Neuron (in vitro differentiated cells): Measurements from ENCODE around the gene DOCK9.

Source experiments
- H2AFZ ChIP-seq: one replicate; pipeline ENCODE4 v1.6.1; 2013; ENCODE audit warnings: low read depth, mild to moderate bottlenecking, inconsistent platforms, low read length, moderate library complexity
- H3K27me3 ChIP-seq: one replicate; pipeline ENCODE4 v1.6.1; 2013; ENCODE audit warnings: low read length; ENCODE audit not compliant: insufficient read depth
- H3K36me3 ChIP-seq: one replicate; pipeline ENCODE4 v1.6.1; 2013; ENCODE audit warnings: low read length; ENCODE audit not compliant: insufficient read depth
- H3K4me1 ChIP-seq: one replicate; pipeline ENCODE4 v1.6.1; 2013; ENCODE audit warnings: low read length; ENCODE audit not compliant: insufficient read depth
- H3K4me3 ChIP-seq: 2 replicates; pipeline ENCODE4 v1.5.1; 2013; ENCODE audit warnings: mild to moderate bottlenecking, low read length, moderate library complexity
- H3K9me3 ChIP-seq: one replicate; pipeline ENCODE4 v1.6.1; 2013; ENCODE audit warnings: low read length

Gene DOCK9

GRCh38 chr13:99005609-99006008 lies 27.7 kb upstream of the DOCK9 start:
- Histone ChIP-seq H3K27me3 (peaks cover 6% of the 10 kb centered on the region), H2AFZ (no peak overlapping the region), H3K4me1 (no peaks in the 10 kb centered on the region), H3K9me3 (no peaks in the 10 kb centered on the region), H3K4me3 (no peak overlapping the region), H3K36me3 (no peaks in the 10 kb centered on the region)

GRCh38 chr13:99004978-99005377 lies 27.1 kb upstream of the DOCK9 start:
- no peaks in the 10 kb centered on the region for H3K36me3 ChIP-seq
- H3K4me3 ChIP-seq, result no peak overlapping the region
- no peak overlapping the region for H2AFZ ChIP-seq

GRCh38 chr13:99003851-99004471 lies 26.1 kb upstream of the DOCK9 start:
- H2AFZ ChIP-seq, result no peak overlapping the region
- no peaks in the 10 kb centered on the region for H3K36me3 ChIP-seq

More at GRCh38 chr13:99004978-99005377, 27.1 kb upstream of the DOCK9 start:
- Histone ChIP-seq H3K27me3 (peaks cover 6% of the 10 kb centered on the region), H3K4me1 (no peaks in the 10 kb centered on the region), H3K9me3 (no peaks in the 10 kb centered on the region)

GRCh38 chr13:99003186-99003585 lies 25.3 kb upstream of the DOCK9 start:
- no peaks in the 10 kb centered on the region for H3K9me3 ChIP-seq
- peaks cover 6% of the 10 kb centered on the region for H3K27me3 ChIP-seq
- H3K36me3 ChIP-seq, result no peaks in the 10 kb centered on the region
- no peaks in the 10 kb centered on the region for H3K4me1 ChIP-seq
- H3K4me3 ChIP-seq, result no peak overlapping the region
- H2AFZ ChIP-seq, result no peak overlapping the region

More at GRCh38 chr13:99003851-99004471, 26.1 kb upstream of the DOCK9 start:
- Histone ChIP-seq H3K27me3 (peaks cover 6% of the 10 kb centered on the region), H3K9me3 (no peaks in the 10 kb centered on the region), H3K4me3 (no peak overlapping the region), H3K4me1 (no peaks in the 10 kb centered on the region)

- Histone ChIP-seq H3K27me3 (peaks cover 6% of the 10 kb centered on the region), H3K9me3 (no peaks in the 10 kb centered on the region), H3K4me1 (no peaks in the 10 kb centered on the region), H3K4me3 (no peak overlapping the region), H2AFZ (no peak overlapping the region), H3K36me3 (no peaks in the 10 kb centered on the region)
These were observed 24.4 kb upstream of the DOCK9 start for GRCh38 chr13:99002172-99002710.

GRCh38 chr13:99000137-99000536 lies 22.3 kb upstream of the DOCK9 start:
- Histone ChIP-seq H3K36me3 (no peaks in the 10 kb centered on the region), H3K9me3 (no peaks in the 10 kb centered on the region), H3K27me3 (peaks cover 6% of the 10 kb centered on the region), H2AFZ (no peak overlapping the region), H3K4me1 (no peaks in the 10 kb centered on the region), H3K4me3 (no peak overlapping the region)

GRCh38 chr13:98999639-98999952 lies 21.7 kb upstream of the DOCK9 start:
- H3K27me3 ChIP-seq, result peaks cover 6% of the 10 kb centered on the region
- H3K9me3 ChIP-seq, result no peaks in the 10 kb centered on the region
- H3K4me3 ChIP-seq, result no peak overlapping the region

GRCh38 chr13:98998831-98999638 lies 21.2 kb upstream of the DOCK9 start:
- Histone ChIP-seq H2AFZ (no peak overlapping the region), H3K4me3 (no peak overlapping the region), H3K4me1 (no peaks in the 10 kb centered on the region), H3K9me3 (no peaks in the 10 kb centered on the region), H3K36me3 (no peaks in the 10 kb centered on the region), H3K27me3 (peaks cover 6% of the 10 kb centered on the region)

More at GRCh38 chr13:98999639-98999952, 21.7 kb upstream of the DOCK9 start:
- H2AFZ ChIP-seq, result no peak overlapping the region
- no peaks in the 10 kb centered on the region for H3K36me3 ChIP-seq
- no peaks in the 10 kb centered on the region for H3K4me1 ChIP-seq

GRCh38 chr13:98997738-98998641 lies 20.1 kb upstream of the DOCK9 start:
- Histone ChIP-seq H3K36me3 (no peaks in the 10 kb centered on the region), H3K27me3 (peaks cover 6% of the 10 kb centered on the region), H3K9me3 (no peaks in the 10 kb centered on the region), H3K4me3 (no peak overlapping the region), H3K4me1 (no peaks in the 10 kb centered on the region), H2AFZ (no peak overlapping the region)

GRCh38 chr13:98997011-98997730 lies 19.3 kb upstream of the DOCK9 start:
- Histone ChIP-seq H3K4me1 (no peaks in the 10 kb centered on the region), H3K27me3 (peaks cover under 1% of the 10 kb centered on the region)

GRCh38 chr13:98996046-98996445 lies 18.2 kb upstream of the DOCK9 start:
- H3K9me3 ChIP-seq, result no peaks in the 10 kb centered on the region
- H3K36me3 ChIP-seq, result no peaks in the 10 kb centered on the region
- H2AFZ ChIP-seq, result no peak overlapping the region
- H3K4me3 ChIP-seq, result no peak overlapping the region
- H3K4me1 ChIP-seq, result no peaks in the 10 kb centered on the region
- no peaks in the 10 kb centered on the region for H3K27me3 ChIP-seq

More at GRCh38 chr13:98997011-98997730, 19.3 kb upstream of the DOCK9 start:
- Histone ChIP-seq H3K4me3 (no peak overlapping the region), H2AFZ (no peak overlapping the region), H3K36me3 (no peaks in the 10 kb centered on the region), H3K9me3 (no peaks in the 10 kb centered on the region)

- peaks cover 1% of the 10 kb centered on the region for H3K9me3 ChIP-seq
- no peak overlapping the region for H3K4me3 ChIP-seq
- no peak overlapping the region for H2AFZ ChIP-seq
- no peaks in the 10 kb centered on the region for H3K4me1 ChIP-seq
- no peaks in the 10 kb centered on the region for H3K36me3 ChIP-seq
- H3K27me3 ChIP-seq, result no peaks in the 10 kb centered on the region
These were observed 17.0 kb upstream of the DOCK9 start for GRCh38 chr13:98994896-98995295.
